GM21737 (cell line): ENCODE results near the gene TNIK.
"Not testable (repeated sequence)": the region's sequence is repeated elsewhere in the genome, so short reads cannot be mapped to it uniquely, and the experiment has no call there.

Experiments
- ATAC-seq: cut with Tn5 transposase; IDR thresholded peaks from one replicate; pipeline ENCODE4 v1.9.1; 2021; ENCODE audit warnings: mild to moderate bottlenecking, moderate library complexity; ENCODE audit not compliant: unreplicated experiment

Gene TNIK

GRCh38 chr3:171156401-171157010, 303.7 kb downstream of the TNIK start:
- no peak for ATAC-seq

GRCh38 chr3:171155122-171155700, 305.0 kb downstream of the TNIK start:
- ATAC-seq: no peak

- no peak for ATAC-seq
Measured at GRCh38 chr3:171150945-171151344, 309.3 kb downstream of the TNIK start.

DNA sequence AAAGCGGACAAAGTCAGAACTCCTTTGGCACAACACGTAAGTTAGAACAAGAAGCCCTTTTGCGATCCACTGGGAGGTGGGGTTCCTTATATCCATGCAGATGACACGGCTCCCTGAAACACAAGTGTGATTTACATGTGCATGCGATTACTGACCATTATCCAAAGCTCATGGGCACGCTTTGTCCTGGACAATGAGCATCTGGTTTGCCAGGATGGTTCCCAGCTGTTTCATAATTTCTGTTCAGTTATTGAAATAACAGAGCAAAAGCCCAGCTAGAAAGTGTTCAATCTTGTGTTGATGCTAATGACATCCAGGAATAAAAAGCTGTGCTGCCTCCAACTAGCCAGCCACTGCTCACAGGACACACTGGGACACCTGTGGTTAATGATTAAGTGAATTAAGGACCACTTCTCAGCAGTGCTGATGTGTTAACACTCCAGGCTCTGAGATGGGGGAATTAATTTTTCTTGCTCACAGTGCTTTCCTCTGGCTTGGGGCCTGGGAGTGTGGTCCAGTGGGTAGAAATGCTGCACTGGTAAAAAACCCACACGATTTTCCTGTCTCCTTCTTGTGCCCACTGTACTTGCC, 310.6 kb downstream of the TNIK start:
- ATAC-seq: no peak

- ATAC-seq: no peak
Measured at GRCh38 chr3:171145798-171146197, 314.4 kb downstream of the TNIK start.

GRCh38 chr3:171142985-171143384, 317.2 kb downstream of the TNIK start:
- ATAC-seq: no peak

DNA sequence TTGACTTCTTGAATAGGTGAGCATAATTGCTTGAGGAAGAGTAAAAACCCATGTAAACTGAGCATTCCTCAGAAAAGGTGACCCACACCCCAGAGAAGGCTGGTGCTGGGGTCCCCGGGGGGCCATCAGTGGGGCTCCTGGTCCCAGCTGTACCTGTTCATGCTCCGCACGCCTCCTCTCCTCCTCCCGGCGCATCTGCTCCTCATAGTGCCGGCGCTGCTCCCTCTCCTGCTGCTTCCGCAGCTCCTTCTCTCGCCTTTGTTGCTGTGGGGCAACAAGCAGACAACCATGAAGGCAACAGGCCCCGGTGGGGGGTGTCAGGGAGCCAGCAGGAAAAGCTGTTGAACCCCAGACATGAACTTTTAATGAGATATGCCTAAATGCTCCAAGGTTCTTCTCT, 320.0 kb downstream of the TNIK start:
- no peak for ATAC-seq

DNA sequence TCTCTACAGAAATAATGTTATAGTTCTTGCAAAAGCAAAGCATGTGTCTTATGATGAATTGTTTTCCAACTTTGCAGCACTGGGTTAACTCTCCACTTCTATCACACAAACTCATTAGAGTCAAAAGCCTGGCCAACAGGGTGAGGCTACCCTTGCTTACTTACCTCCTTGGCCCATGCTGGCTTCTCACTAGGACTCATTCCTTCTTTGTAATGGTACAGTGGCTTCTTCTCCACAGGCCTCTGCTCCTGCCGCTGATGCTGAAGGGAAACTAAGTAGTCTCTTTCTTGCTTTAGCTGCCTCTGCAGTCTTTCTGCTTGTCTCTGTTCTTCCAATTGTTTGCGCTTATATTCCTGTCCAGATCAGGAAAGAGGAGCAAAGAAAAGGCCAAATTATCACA, 322.2 kb downstream of the TNIK start:
- no peak for ATAC-seq

DNA sequence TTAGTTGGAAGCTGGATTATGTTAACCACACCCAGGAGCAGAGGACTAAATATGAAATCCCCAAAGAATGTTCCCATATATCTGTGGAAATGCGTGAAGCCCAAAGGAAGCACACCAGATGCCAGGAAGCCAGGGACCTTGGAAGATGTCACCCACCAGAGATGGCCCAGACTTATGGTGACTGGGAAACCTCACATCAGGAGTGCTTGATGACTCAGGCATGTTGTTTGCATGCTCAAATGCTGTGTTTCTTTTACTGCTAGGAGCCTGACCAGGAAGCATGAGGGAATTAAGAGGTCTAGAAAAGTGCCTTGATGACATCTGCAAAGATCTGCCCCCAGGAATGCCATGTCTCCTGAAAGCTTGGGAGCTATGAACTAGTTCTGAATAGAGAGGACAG, 324.7 kb downstream of the TNIK start:
- ATAC-seq: no peak

DNA sequence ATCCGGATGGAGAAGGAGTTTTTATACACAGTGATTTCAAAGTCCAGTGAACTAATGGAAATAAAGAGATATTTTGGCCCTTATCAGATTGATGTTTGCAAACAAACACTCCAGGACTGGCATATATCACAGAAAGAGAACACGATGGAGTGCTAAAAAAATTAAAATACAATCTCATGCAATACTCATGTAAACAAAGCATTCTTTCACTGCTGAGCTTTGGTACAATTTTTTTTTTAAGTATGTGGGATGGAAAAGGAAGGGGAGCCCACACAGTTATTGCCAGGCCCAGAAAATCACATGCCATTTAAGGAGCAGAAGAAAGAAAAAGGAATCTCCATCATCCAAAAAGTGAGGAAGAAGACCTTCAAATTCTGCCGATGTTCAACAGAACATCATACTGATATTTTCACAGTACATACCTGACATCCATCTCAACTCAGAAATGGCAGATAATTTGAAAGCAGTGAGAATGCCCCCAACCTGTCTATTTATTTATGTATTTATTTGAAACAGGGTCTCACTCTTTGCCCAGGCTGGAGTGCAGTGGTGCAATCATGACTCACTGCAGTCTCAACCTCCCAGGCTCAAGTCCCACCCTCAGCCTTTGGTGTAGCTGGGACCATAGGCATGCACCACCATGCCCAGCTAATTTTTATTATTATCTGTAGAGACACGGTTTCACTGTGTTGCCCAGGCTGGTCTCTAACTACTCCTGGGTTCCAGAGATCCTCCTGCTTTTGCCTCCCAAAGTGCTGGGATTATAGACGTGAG, 326.2 kb downstream of the TNIK start:
- ATAC-seq: no peak

GRCh38 chr3:171133337-171133736, 326.9 kb downstream of the TNIK start:
- no peak for ATAC-seq

GRCh38 chr3:171132873-171133272, 327.3 kb downstream of the TNIK start:
- ATAC-seq: no peak

GRCh38 chr3:171129827-171130226, 330.4 kb downstream of the TNIK start:
- ATAC-seq: no peak

- ATAC-seq: no peak
Measured at GRCh38 chr3:171127611-171128010, 332.6 kb downstream of the TNIK start.

GRCh38 chr3:171126478-171127209, 333.6 kb downstream of the TNIK start:
- no peak for ATAC-seq

DNA sequence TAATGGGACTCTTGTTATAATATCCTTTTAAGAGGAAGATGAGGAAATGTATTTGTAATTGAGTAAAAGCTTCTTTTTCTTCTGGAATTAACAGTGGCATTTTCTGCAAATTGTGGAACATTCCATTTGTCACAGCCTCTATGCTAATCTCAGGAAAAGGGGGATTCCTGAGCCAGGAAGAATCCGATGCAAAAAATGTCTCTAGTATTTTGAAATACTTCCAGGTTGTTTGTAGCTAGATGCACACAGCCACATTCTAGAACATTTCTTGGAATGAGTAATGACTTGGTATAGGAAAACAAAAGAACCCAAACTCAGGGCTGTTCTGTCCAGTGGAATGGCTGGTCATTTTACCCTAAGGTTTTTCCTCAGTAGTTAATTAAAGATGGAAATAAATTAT, 335.2 kb downstream of the TNIK start:
- ATAC-seq: no peak

GRCh38 chr3:171123915-171124314, 336.3 kb downstream of the TNIK start:
- ATAC-seq: no peak

DNA sequence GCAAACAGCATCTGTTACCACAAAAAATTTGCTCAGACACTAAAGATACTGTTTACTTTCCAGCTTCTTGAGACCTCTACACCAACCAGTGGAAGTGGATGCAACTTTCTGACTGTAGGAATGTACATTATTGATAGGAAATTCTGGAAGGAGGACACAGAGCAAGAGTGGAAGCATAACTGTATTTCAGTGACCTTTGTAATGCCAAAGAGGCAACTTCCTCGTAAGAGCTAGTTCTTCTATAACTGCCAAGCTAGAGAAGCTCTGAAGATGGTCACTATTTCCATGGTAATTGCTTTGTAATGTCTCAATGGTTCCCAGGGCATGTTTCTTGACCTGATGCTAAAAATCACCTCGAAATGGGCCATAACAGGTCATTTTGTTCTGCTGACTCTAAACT, 337.3 kb downstream of the TNIK start:
- no peak for ATAC-seq

DNA sequence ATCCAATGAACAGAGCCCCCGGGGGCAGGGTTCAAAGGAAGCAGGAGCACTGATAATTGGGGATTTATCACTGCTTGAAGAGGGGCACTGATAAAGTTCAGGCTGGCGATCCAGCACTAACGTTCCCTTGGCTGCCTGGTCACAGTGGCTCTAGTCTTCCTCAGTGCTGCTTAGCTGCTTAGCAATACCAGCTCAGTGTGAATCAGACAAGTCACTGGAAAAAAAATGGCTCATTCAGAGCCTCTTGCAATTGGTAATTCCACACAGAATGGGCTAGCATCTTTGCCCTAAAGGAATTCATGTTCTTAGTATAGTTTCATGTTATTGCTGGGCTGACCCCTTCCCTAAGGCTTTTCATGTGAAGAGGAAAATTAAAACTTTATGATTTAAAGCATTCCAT, 338.0 kb downstream of the TNIK start:
- no peak for ATAC-seq

GRCh38 chr3:171121801-171122200, 338.4 kb downstream of the TNIK start:
- ATAC-seq: no peak

DNA sequence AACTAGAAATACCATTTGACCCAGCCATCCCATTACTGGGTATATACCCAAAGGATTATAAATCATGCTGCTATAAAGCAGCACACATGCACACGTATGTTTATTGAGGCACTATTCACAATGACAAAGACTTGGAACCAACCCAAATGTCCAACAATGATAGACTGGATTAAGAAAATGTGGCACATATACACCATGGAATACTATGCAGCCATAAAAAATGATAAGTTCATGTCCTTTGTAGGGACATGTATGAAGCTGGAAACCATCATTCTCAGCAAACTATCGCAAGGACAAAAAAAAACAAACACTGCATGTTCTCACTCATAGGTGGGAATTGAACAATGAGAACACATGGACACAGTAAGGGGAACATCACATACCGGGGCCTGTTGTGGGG, 340.8 kb downstream of the TNIK start:
- ATAC-seq: not testable (repeated sequence)
